ENCODE data around the gene UBE2L3.

GRCh38 chr22:21639359-21639758 is 71.8 kb downstream of the UBE2L3 start:
- TF ChIP-seq GATA3 (IDR thresholded peaks at IDR 0.05; ENCODE audit: low read depth, low read length): no peak
- no peak for TF ChIP-seq GATA2 (IDR thresholded peaks at IDR 0.05; ENCODE audit: low read depth, low read length)

All from SH-SY5Y (cell line).